H1 (cell line): Measurements from ENCODE around the gene KREMEN1. TPM values are rescaled to one million over a fixed set of nuclear protein-coding genes. Genes with fewer than 3 reads are reported as not detected.

ENCODE experiments used
- CTCF ChIA-PET: fragments of 300-600 bp; sonication (Branson Sonifier 250); formaldehyde crosslinking; loops from one replicate; lab custom pipeline; 2021; ENCODE audit not compliant: partially characterized antibody; lab: Charles Lee
- POLR2A ChIA-PET: fragments of 300-600 bp; sonication (Branson Sonifier 250); formaldehyde crosslinking; loops from one replicate; lab custom pipeline; 2021; ENCODE audit warnings: inconsistent platforms; ENCODE audit not compliant: partially characterized antibody; lab: Charles Lee
- DNase-seq, 2 experiments: peaks; one replicate each; pipeline versions ENCODE4 v3.0.0 to v3.0.0-alpha.2; 2010 to 2022; ENCODE audit warnings: low spot score in 2 of 2, low read depth in 1 of 2, mixed read lengths in 1 of 2
- FAIRE-seq: peaks from 2 replicates; lab custom pipeline; 2011; peaks lifted over from hg19 to GRCh38; lab: Jason Lieb, UNC
- H2AFZ ChIP-seq: 2 replicates; pipeline ENCODE4 v1.8.1; 2012; ENCODE audit warnings: low read length, inconsistent platforms
- H2AK5ac ChIP-seq: 2 replicates; pipeline ENCODE4 v1.6.1; 2013; ENCODE audit warnings: low read depth, low read length
- H2BK120ac ChIP-seq: replicated peaks from 2 replicates; pipeline ENCODE3; 2013; ENCODE audit warnings: low read depth, low read length, inconsistent platforms
- H2BK12ac ChIP-seq: 2 replicates; pipeline ENCODE4 v1.6.1; 2013; ENCODE audit warnings: low read depth, low read length
- H2BK15ac ChIP-seq: 2 replicates; pipeline ENCODE4 v1.6.1; 2013; ENCODE audit warnings: low read length
- H2BK20ac ChIP-seq: 2 replicates; pipeline ENCODE4 v1.6.1; 2013; ENCODE audit warnings: low read length
- H2BK5ac ChIP-seq: 2 replicates; pipeline ENCODE4 v1.6.1; 2013; ENCODE audit warnings: low read depth, low read length
- H3K14ac ChIP-seq: 2 replicates; pipeline ENCODE4 v1.6.1; 2013; ENCODE audit warnings: inconsistent platforms; ENCODE audit not compliant: insufficient read length
- H3K18ac ChIP-seq: 2 replicates; pipeline ENCODE4 v1.6.1; 2013; ENCODE audit warnings: low read length; ENCODE audit errors: extremely low read depth
- H3K23ac ChIP-seq: 2 replicates; pipeline ENCODE4 v1.6.1; 2013; ENCODE audit warnings: inconsistent platforms; ENCODE audit not compliant: insufficient read length
- H3K23me2 ChIP-seq: 2 replicates; pipeline ENCODE4 v1.6.1; 2013; ENCODE audit warnings: low read depth, low read length
- H3K27ac ChIP-seq: 2 replicates; pipeline ENCODE4 v1.6.1; 2011; ENCODE audit warnings: low read depth, low read length, inconsistent platforms
- H3K27me3 ChIP-seq, 4 experiments: replicated peaks in 1 of 4; 1 replicate in 1 of 4; 2 replicates in 3 of 4; pipeline versions ENCODE4 v1.6.1 to v1.8.1; 2011 to 2013; ENCODE audit warnings: low read length in 3 of 4, mild to moderate bottlenecking in 3 of 4, inconsistent platforms in 2 of 4, mixed read lengths in 2 of 4, moderate library complexity in 1 of 4; ENCODE audit not compliant: control insufficient read depth in 3 of 4, insufficient read depth in 3 of 4; ENCODE audit errors: extremely low read depth in 1 of 4
- H3K36me3 ChIP-seq, 4 experiments: 2 replicates each; pipeline versions ENCODE4 v1.6.1 to v1.8.1; 2011 to 2013; ENCODE audit warnings: mild to moderate bottlenecking in 4 of 4, low read length in 3 of 4, moderate library complexity in 2 of 4, control low read depth in 1 of 4, inconsistent platforms in 1 of 4; ENCODE audit not compliant: insufficient read depth in 4 of 4, control insufficient read depth in 2 of 4
- H3K4ac ChIP-seq: replicated peaks from 2 replicates; pipeline ENCODE3; 2013; ENCODE audit warnings: low read length, low read depth, mixed read lengths, inconsistent platforms; ENCODE audit not compliant: insufficient read length
- H3K4me1 ChIP-seq, 4 experiments: replicated peaks in 1 of 4; 1 replicate in 1 of 4; 2 replicates in 3 of 4; pipeline versions ENCODE4 v1.6.1 to v1.8.1; 2011 to 2013; ENCODE audit warnings: low read length in 3 of 4, inconsistent platforms in 2 of 4, mixed read lengths in 1 of 4; ENCODE audit not compliant: insufficient read depth in 4 of 4, control insufficient read depth in 3 of 4
- H3K4me2 ChIP-seq, 2 experiments: 2 replicates each; pipeline versions ENCODE4 v1.6.1 to v1.8.1; 2011 to 2013; ENCODE audit warnings: low read depth in 2 of 2, low read length in 2 of 2, control low read depth in 1 of 2, inconsistent platforms in 1 of 2, mild to moderate bottlenecking in 1 of 2; ENCODE audit not compliant: insufficient read depth in 1 of 2
- H3K4me3 ChIP-seq, 4 experiments: fragments of 200-600, 300-600 bp in 1 of 4; sonication (generic), shearing (Covaris generic), sonication (Bioruptor Twin) in 1 of 4; 2 replicates each; pipeline versions ENCODE4 v1.5.1 to v1.8.1; 2011 to 2016; ENCODE audit warnings: low read length in 4 of 4, low read depth in 3 of 4, control low read depth in 2 of 4, inconsistent platforms in 2 of 4, mild to moderate bottlenecking in 2 of 4, mixed read lengths in 1 of 4, moderate library complexity in 1 of 4; ENCODE audit not compliant: insufficient read depth in 2 of 4; ENCODE audit errors: extremely low read depth in 1 of 4
- H3K56ac ChIP-seq: replicated peaks from 2 replicates; pipeline ENCODE3; 2013; ENCODE audit warnings: low read depth, mild to moderate bottlenecking, mixed read lengths, low read length, inconsistent platforms; ENCODE audit not compliant: insufficient read length
- H3K79me1 ChIP-seq: 2 replicates; pipeline ENCODE4 v1.6.1; 2013; ENCODE audit warnings: low read depth, low read length, control low read depth
- H3K79me2 ChIP-seq, 2 experiments: 2 replicates each; pipeline versions ENCODE4 v1.6.1 to v1.8.1; 2012 to 2013; ENCODE audit warnings: low read length in 2 of 2, mild to moderate bottlenecking in 2 of 2, inconsistent platforms in 1 of 2; ENCODE audit not compliant: insufficient read depth in 2 of 2, control insufficient read depth in 1 of 2
- H3K9ac ChIP-seq, 4 experiments: replicated peaks in 1 of 4; 1 replicate in 1 of 4; 2 replicates in 3 of 4; pipeline versions ENCODE4 v1.6.1 to v1.8.1; 2011 to 2013; ENCODE audit warnings: low read depth in 3 of 4, low read length in 3 of 4, control low read depth in 2 of 4, mild to moderate bottlenecking in 2 of 4, moderate library complexity in 2 of 4, inconsistent platforms in 1 of 4; ENCODE audit errors: extremely low read depth in 1 of 4
- H3K9me3 ChIP-seq, 2 experiments: 2 replicates each; pipeline versions ENCODE4 v1.6.1 to v1.8.1; 2012 to 2013; ENCODE audit warnings: mild to moderate bottlenecking in 2 of 2, moderate library complexity in 2 of 2, control low read depth in 1 of 2, inconsistent platforms in 1 of 2, low read depth in 1 of 2, low read length in 1 of 2, mixed read lengths in 1 of 2; ENCODE audit not compliant: insufficient read depth in 2 of 2
- H4K20me1 ChIP-seq, 2 experiments: replicated peaks in 1 of 2; 2 replicates each; pipeline versions ENCODE3 to v1.8.1; 2011 to 2013; ENCODE audit warnings: inconsistent platforms in 2 of 2, low read length in 2 of 2, mild to moderate bottlenecking in 1 of 2; ENCODE audit not compliant: insufficient read depth in 2 of 2, control insufficient read depth in 1 of 2
- H4K5ac ChIP-seq: 2 replicates; pipeline ENCODE4 v1.6.1; 2013; ENCODE audit warnings: low read length, low read depth, mixed read lengths, inconsistent platforms; ENCODE audit not compliant: insufficient read length
- H4K8ac ChIP-seq: 2 replicates; pipeline ENCODE4 v1.8.0; 2013; ENCODE audit warnings: mild to moderate bottlenecking, moderate library complexity, low read length, inconsistent platforms; ENCODE audit not compliant: insufficient read depth; ENCODE audit errors: extremely low read depth
- H4K91ac ChIP-seq: replicated peaks from 2 replicates; pipeline ENCODE3; 2013; ENCODE audit warnings: low read length, mixed read lengths, inconsistent platforms; ENCODE audit not compliant: insufficient read length
- EZH2 ChIP-seq: fragments of 200-600 bp; sonication (generic); IDR thresholded peaks from 2 replicates; pipeline ENCODE4 v1.7.1; 2012; ENCODE audit warnings: low read depth, mild to moderate bottlenecking, moderate library complexity, low read length, inconsistent platforms; ENCODE audit not compliant: severe bottlenecking
- FOSL1 ChIP-seq: IDR thresholded peaks from 2 replicates; pipeline ENCODE4 v1.6.1; 2011; ENCODE audit warnings: mild to moderate bottlenecking, low read depth, low read length, moderate library complexity; ENCODE audit not compliant: insufficient read depth
- KDM1A ChIP-seq: fragments of 200-600, 300-600 bp; sonication (generic); IDR thresholded peaks from 2 replicates; pipeline ENCODE4 v1.7.1; 2016; ENCODE audit warnings: mild to moderate bottlenecking, low read length, borderline replicate concordance
- KDM4A ChIP-seq: IDR thresholded peaks from one replicate; pipeline ENCODE4 v1.7.1; 2012; ENCODE audit warnings: low read depth, mild to moderate bottlenecking, moderate library complexity, low read length, inconsistent platforms; ENCODE audit not compliant: severe bottlenecking
- MAX ChIP-seq: IDR thresholded peaks from 2 replicates; pipeline ENCODE4 v1.6.1; 2012; ENCODE audit warnings: inconsistent platforms
- NANOG ChIP-seq: IDR thresholded peaks from 2 replicates; pipeline ENCODE4 v1.6.1; 2011; ENCODE audit warnings: low read length, low read depth, mild to moderate bottlenecking, inconsistent platforms; ENCODE audit not compliant: insufficient read depth, poor library complexity, severe bottlenecking
- RBBP5 ChIP-seq: IDR thresholded peaks from 2 replicates; pipeline ENCODE4 v1.7.1; 2012; ENCODE audit warnings: low read depth, mild to moderate bottlenecking, inconsistent platforms, low read length, moderate library complexity, borderline replicate concordance
- RXRA ChIP-seq: IDR thresholded peaks from 2 replicates; pipeline ENCODE4 v1.6.1; 2011; ENCODE audit warnings: low read depth, mild to moderate bottlenecking, low read length, moderate library complexity; ENCODE audit not compliant: insufficient read depth
- SIN3A ChIP-seq, 2 experiments: IDR thresholded peaks in 1 of 2; conservative IDR thresholded peaks in 1 of 2; 2 replicates each; pipeline ENCODE4 v1.6.1; 2011 to 2012; ENCODE audit warnings: low read length in 2 of 2, improper control_type of control experiment in 1 of 2, low read depth in 1 of 2, mild to moderate bottlenecking in 1 of 2
- TAF1 ChIP-seq: IDR thresholded peaks from 2 replicates; pipeline ENCODE4 v1.6.1; 2011; ENCODE audit warnings: mild to moderate bottlenecking, low read depth, low read length
- ZNF274 ChIP-seq: IDR thresholded peaks from 2 replicates; pipeline ENCODE4 v1.7.0; 2012; ENCODE audit warnings: low read length, borderline replicate concordance; ENCODE audit errors: extremely low read depth
- WGBS, 2 experiments: shearing (Covaris generic) in 1 of 2; methylation state at CpG; one replicate each; pipeline versions ENCODE4 v1.1.6 to v1.1.7; 2013 to 2015; ENCODE audit warnings: low lambda C conversion rate in 2 of 2, mixed read lengths in 2 of 2, inconsistent platforms in 1 of 2, low coverage in 1 of 2, missing lambda C conversion rate in 1 of 2; ENCODE audit not compliant: insufficient replicate concordance in 2 of 2, insufficient coverage in 1 of 2, insufficient read length in 1 of 2; ENCODE audit errors: extremely low coverage in 1 of 2, missing lambda C conversion rate in 1 of 2; 5-methylcytosine and 5-hydroxymethylcytosine counted together
- polyA plus RNA-seq, 7 experiments: library from polyadenylated mRNA; depleted of rRNA in 3 of 7; stranded (reverse) in 5 of 7; unstranded in 2 of 7; fragments of >200 nt in 5 of 7; fragments of 200-250 nt in 2 of 7; gene quantifications; 1 replicate in 5 of 7; 2 replicates in 1 of 7; 4 replicates in 1 of 7; pipeline versions ENCODE4 v1.2.1 to v1.2.3, GENCODE V29; 2011 to 2013; ENCODE audit warnings: missing spikeins in 2 of 7, mixed read lengths in 2 of 7
- total RNA-seq: library from RNA; stranded (reverse); fragmentation: NEBNext Ultra II Directional; extraction: Animal tissue kit (Norgen Biotek cat#: 25700); gene quantifications from 2 replicates; pipeline ENCODE4 v1.2.1, GENCODE V29; 2021

Gene KREMEN1
- total and polyA plus RNA-seq, 2 of the 8 experiments (the other 6 are each of a cell fraction or from before 2014, with no cell fraction given), result 2.1 to 3.2 TPM

- no peak overlapping the region; the same call in 1 of the 2 replicates for H4K8ac ChIP-seq
- no peaks in the 10 kb centered on the region for H3K27me3 ChIP-seq
- H3K23ac ChIP-seq, result no peak overlapping the region
- FAIRE-seq (no peak), DNase-seq (no peak)
- no peak overlapping the region for H4K5ac ChIP-seq
- H3K27ac ChIP-seq, result no peak overlapping the region
- no peak overlapping the region for H3K18ac ChIP-seq
- no peak overlapping the region for H2AK5ac ChIP-seq
- H3K4me3 ChIP-seq, result no peak overlapping the region
- no peak overlapping the region for H2BK20ac ChIP-seq
- no peak overlapping the region for H2BK120ac ChIP-seq
- no peak overlapping the region for H2BK5ac ChIP-seq
- H3K79me1 ChIP-seq, result no peaks in the 10 kb centered on the region
- no peaks in the 10 kb centered on the region for H3K9me3 ChIP-seq
- H3K56ac ChIP-seq, result no peak overlapping the region
- no peaks in the 10 kb centered on the region for H4K20me1 ChIP-seq
- 88% methylated on average over 16 of the region's 16 CpGs; no CpG with 5 or more reads in 1 of the 2 experiments for WGBS, 2 experiments
- no peaks in the 10 kb centered on the region; a peak in 1 of 8 replicates for H3K36me3 ChIP-seq
- H3K4me2 ChIP-seq, result no peak overlapping the region
- no peak overlapping the region for H3K14ac ChIP-seq
- H3K4me1 ChIP-seq, result peaks cover 8 to 27% (median 13%) of the 10 kb centered on the region in 4 experiments
- H3K4ac ChIP-seq, result no peak overlapping the region
- POLR2A ChIA-PET, result interaction anchor here (0.7 to 1.4 kb wide), 3 partner anchors 9 to 96 kb away, joined by 3 to 4 read pairs (median 4); no protein-coding TSS in a partner anchor
- no peak overlapping the region for H2BK12ac ChIP-seq
- no peak overlapping the region; a peak in 1 of 7 replicates for H3K9ac ChIP-seq
- H2BK15ac ChIP-seq, result no peak overlapping the region
- H4K91ac ChIP-seq, result no peak overlapping the region
- no peak overlapping the region for H2AFZ ChIP-seq
- CTCF ChIA-PET, result interaction anchor here (0.8 to 9.4 kb wide), 5 partner anchors 11 to 96 kb away, joined by 3 to 79 read pairs (median 4); no protein-coding TSS in a partner anchor
- no peaks in the 10 kb centered on the region for H3K79me2 ChIP-seq
- no peaks in the 10 kb centered on the region for H3K23me2 ChIP-seq
- TF ChIP-seq KDM4A, result no peak
- TF ChIP-seq KDM1A, result no peak
- TF ChIP-seq FOSL1, result no peak
- no peak for TF ChIP-seq SIN3A (conservative IDR thresholded peaks at IDR 0.05 in 1 of 2, IDR thresholded peaks at IDR 0.05 in 1 of 2; ENCODE audit: low read depth in 1 of 2, low read length in 2 of 2)
- TF ChIP-seq RBBP5, result no peak
- no peak for TF ChIP-seq RXRA
- no peak for TF ChIP-seq NANOG
- TF ChIP-seq EZH2, result no peak
- no peak for TF ChIP-seq ZNF274
- no peak for TF ChIP-seq TAF1
- TF ChIP-seq MAX, result no peak
Observed at GRCh38 chr22:29149841-29150555, 77.2 kb downstream of the KREMEN1 start.
